Trophoblast cell (in vitro differentiated cells and primary cell): ENCODE data around the gene RHO.
A peak's percentile ranks its signal among the peaks of the same experiment; 100 is the strongest.

Experiments used
- DNase-seq, 2 donors: peaks; one replicate each; pipeline ENCODE4 v3.0.0-alpha.2; 2016
- H2AFZ ChIP-seq: 2 replicates; pipeline ENCODE4 v1.6.1; 2013; ENCODE audit warnings: low read length, moderate library complexity, mild to moderate bottlenecking; ENCODE audit not compliant: insufficient read depth, poor library complexity
- H2AK5ac ChIP-seq: 2 replicates; pipeline ENCODE4 v1.6.1; 2013; ENCODE audit warnings: mild to moderate bottlenecking, low read length
- H2BK120ac ChIP-seq: 2 replicates; pipeline ENCODE4 v1.6.1; 2013; ENCODE audit warnings: low read length, mild to moderate bottlenecking, moderate library complexity; ENCODE audit not compliant: insufficient read depth, poor library complexity
- H2BK12ac ChIP-seq: 2 replicates; pipeline ENCODE4 v1.6.1; 2013; ENCODE audit warnings: mild to moderate bottlenecking, low read length, moderate library complexity
- H2BK5ac ChIP-seq: 2 replicates; pipeline ENCODE4 v1.6.1; 2013; ENCODE audit warnings: low read length, low read depth, moderate library complexity, mild to moderate bottlenecking; ENCODE audit not compliant: poor library complexity
- H3K14ac ChIP-seq: 2 replicates; pipeline ENCODE4 v1.6.1; 2013; ENCODE audit warnings: mild to moderate bottlenecking, low read length
- H3K18ac ChIP-seq: 2 replicates; pipeline ENCODE4 v1.6.1; 2013; ENCODE audit warnings: mild to moderate bottlenecking, low read length
- H3K23ac ChIP-seq: 2 replicates; pipeline ENCODE4 v1.6.1; 2013; ENCODE audit warnings: low read length
- H3K27ac ChIP-seq: 2 replicates; pipeline ENCODE4 v1.5.1; 2013; ENCODE audit warnings: low read depth, mild to moderate bottlenecking, inconsistent platforms, low read length, moderate library complexity
- H3K27me3 ChIP-seq: 2 replicates; pipeline ENCODE4 v1.6.1; 2013; ENCODE audit warnings: inconsistent platforms, mild to moderate bottlenecking, low read length, moderate library complexity; ENCODE audit not compliant: insufficient read depth
- H3K36me3 ChIP-seq, 2 experiments: 1 replicate in 1 of 2; 2 replicates in 1 of 2; pipeline ENCODE4 v1.6.1; 2013; ENCODE audit warnings: low read length in 2 of 2, mild to moderate bottlenecking in 2 of 2, moderate library complexity in 1 of 2; ENCODE audit not compliant: insufficient read depth in 2 of 2, control insufficient read depth in 1 of 2
- H3K4ac ChIP-seq: 2 replicates; pipeline ENCODE4 v1.6.1; 2013; ENCODE audit warnings: low read depth, mild to moderate bottlenecking, low read length, moderate library complexity
- H3K4me1 ChIP-seq, 2 experiments: 1 replicate in 1 of 2; 2 replicates in 1 of 2; pipeline ENCODE4 v1.6.1; 2013; ENCODE audit warnings: low read length in 2 of 2, mild to moderate bottlenecking in 2 of 2, moderate library complexity in 1 of 2; ENCODE audit not compliant: insufficient read depth in 2 of 2, control insufficient read depth in 1 of 2
- H3K4me2 ChIP-seq: 2 replicates; pipeline ENCODE4 v1.6.1; 2013; ENCODE audit warnings: inconsistent platforms, mild to moderate bottlenecking, low read length, moderate library complexity
- H3K4me3 ChIP-seq: 2 replicates; pipeline ENCODE4 v1.5.1; 2013; ENCODE audit warnings: mild to moderate bottlenecking, low read depth, low read length, inconsistent platforms
- H3K79me1 ChIP-seq: one replicate; pipeline ENCODE4 v1.6.1; 2013; ENCODE audit warnings: low read length
- H3K79me2 ChIP-seq: 2 replicates; pipeline ENCODE4 v1.6.1; 2013; ENCODE audit warnings: low read length, mild to moderate bottlenecking; ENCODE audit not compliant: control insufficient read depth, insufficient read depth, poor library complexity
- H3K9ac ChIP-seq: 2 replicates; pipeline ENCODE4 v1.6.1; 2013; ENCODE audit warnings: mild to moderate bottlenecking, low read length
- H3K9me3 ChIP-seq: 2 replicates; pipeline ENCODE4 v1.6.1; 2013; ENCODE audit warnings: low read depth, mild to moderate bottlenecking, control low read depth, inconsistent platforms, low read length; ENCODE audit not compliant: insufficient read depth
- H4K12ac ChIP-seq: 2 replicates; pipeline ENCODE4 v1.6.1; 2013; ENCODE audit warnings: low read depth, mild to moderate bottlenecking, low read length, moderate library complexity
- H4K8ac ChIP-seq: 2 replicates; pipeline ENCODE4 v1.6.1; 2013; ENCODE audit warnings: low read depth, mild to moderate bottlenecking, low read length, moderate library complexity
- H4K91ac ChIP-seq: one replicate; pipeline ENCODE4 v1.6.1; 2013; ENCODE audit warnings: low read depth, mild to moderate bottlenecking, low read length, moderate library complexity
- WGBS: extraction: QIAGEN DNeasy Blood & Tissue Kit; methylation state at CpG from one replicate; pipeline ENCODE4 v1.1.7; 2013; ENCODE audit warnings: missing lambda C conversion rate; ENCODE audit not compliant: insufficient read length, insufficient coverage; ENCODE audit errors: extremely low coverage; 5-methylcytosine and 5-hydroxymethylcytosine counted together

Gene RHO

DNA sequence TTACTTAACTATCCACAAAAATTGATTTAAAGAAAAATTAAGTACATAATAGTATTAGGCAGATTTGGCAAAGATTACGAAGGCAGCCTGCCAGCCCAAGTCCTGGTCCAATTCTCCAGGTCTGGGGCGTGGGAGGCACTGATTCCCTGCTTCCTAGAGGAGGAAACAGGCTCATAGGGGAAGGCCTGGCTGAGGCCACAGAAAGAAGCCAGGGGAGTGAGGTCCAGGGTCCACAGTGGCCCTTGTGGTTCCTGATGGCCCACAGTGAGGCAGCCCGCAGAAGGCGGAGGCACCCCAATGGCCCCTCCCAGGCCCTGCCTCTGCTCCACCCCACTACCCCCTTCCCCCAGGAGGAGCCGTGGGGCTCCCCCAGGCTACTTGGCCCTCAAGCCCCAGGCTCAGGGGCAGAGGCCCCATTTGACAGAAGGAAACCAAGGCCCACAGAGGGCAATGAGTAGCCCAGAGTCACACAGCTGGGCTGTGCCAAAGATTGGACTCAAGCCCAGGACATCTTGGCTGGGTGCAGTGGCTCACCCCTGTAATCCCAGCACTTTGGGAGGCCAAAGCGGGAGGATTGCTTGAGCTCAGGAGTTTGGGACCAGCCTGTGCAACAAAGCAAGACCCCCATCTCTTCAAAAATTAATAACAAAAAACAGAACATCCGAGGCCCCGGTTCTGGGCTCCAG lies 35.6 kb downstream of the RHO start:
- no peak overlapping the region for H3K4me3 ChIP-seq
- no peaks in the 10 kb centered on the region for H3K9me3 ChIP-seq
- no peak overlapping the region for H3K9ac ChIP-seq
- no peaks in the 10 kb centered on the region for H3K79me2 ChIP-seq
- no peaks in the 10 kb centered on the region for H3K27me3 ChIP-seq
- H3K36me3 ChIP-seq = peaks cover 79 to 84% of the 10 kb centered on the region in 2 experiments
- no peak overlapping the region for H3K23ac ChIP-seq
- peak overlapping the region; percentile 22 for H3K14ac ChIP-seq
- H3K4me1 ChIP-seq = peaks cover 14 to 23% of the 10 kb centered on the region in 2 experiments
- no peak for DNase-seq
- WGBS = no CpG with 5 or more reads among the region's 8 CpGs
- H4K12ac ChIP-seq = no peak overlapping the region
- peak overlapping the region; percentile 56 for H2BK120ac ChIP-seq
- H3K4me2 ChIP-seq = no peak overlapping the region
- H4K91ac ChIP-seq = peak overlapping the region; percentile 73
- H2AK5ac ChIP-seq = peak overlapping the region; percentile 31
- peak overlapping the region; percentile 62 for H2BK5ac ChIP-seq
- no peak overlapping the region for H2BK12ac ChIP-seq
- H2AFZ ChIP-seq = no peak overlapping the region
- peak overlapping the region; percentile 51 for H4K8ac ChIP-seq
- H3K79me1 ChIP-seq = peaks cover 14% of the 10 kb centered on the region
- H3K27ac ChIP-seq = no peak overlapping the region
- H3K18ac ChIP-seq = no peak overlapping the region
- peak overlapping the region; percentile 48 for H3K4ac ChIP-seq

DNA sequence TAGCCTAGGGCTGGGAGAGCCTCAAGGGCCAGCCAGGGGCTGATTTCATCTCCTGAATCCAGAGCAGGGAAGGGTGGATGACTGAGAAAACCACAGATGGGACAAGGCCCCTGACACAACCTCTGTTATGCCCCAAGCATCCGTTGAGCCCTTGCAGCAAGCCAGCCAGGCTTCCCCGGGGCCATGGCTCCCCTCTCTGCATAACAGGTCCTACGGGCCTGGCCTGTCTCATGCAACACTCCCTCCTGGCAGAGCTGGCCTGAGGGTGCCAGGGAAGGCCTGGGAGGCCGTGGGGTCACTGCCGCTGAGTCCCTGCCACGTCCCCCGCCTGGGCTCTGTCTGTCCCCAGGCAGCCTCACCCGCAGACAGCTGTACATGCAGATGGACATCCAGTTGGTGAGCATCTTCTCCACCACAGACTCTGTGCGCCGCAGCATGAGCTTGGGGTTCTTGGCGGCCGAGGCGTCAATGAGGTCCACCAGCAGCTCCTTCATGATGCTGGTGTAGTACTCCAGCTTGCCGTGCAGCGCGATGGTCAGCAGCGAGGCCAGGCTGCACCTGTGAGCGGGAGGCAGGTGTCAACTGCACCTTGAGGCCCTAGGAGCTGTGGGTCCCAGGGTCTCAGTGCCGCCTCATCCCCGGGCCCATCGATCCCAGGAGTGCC lies 36.7 kb downstream of the RHO start:
- Histone ChIP-seq H4K8ac (no peak overlapping the region), H3K79me1 (peaks cover 14% of the 10 kb centered on the region), H3K4me2 (no peak overlapping the region), H3K27ac (peak overlapping the region; percentile 40), H2BK120ac (peak overlapping the region; percentile 24), H3K4me3 (no peak overlapping the region), H3K23ac (no peak overlapping the region), H3K9me3 (no peaks in the 10 kb centered on the region), H2AK5ac (no peak overlapping the region), H4K12ac (no peak overlapping the region), H3K27me3 (no peaks in the 10 kb centered on the region), H3K4me1 (peaks cover 14 to 20% of the 10 kb centered on the region in 2 experiments), H2AFZ (no peak overlapping the region), H3K14ac (peak overlapping the region; percentile 4), H3K79me2 (no peaks in the 10 kb centered on the region), H2BK12ac (no peak overlapping the region), H3K4ac (no peak overlapping the region), H3K18ac (peak overlapping the region; percentile 0), H4K91ac (peak overlapping the region; percentile 26), H3K9ac (no peak overlapping the region), H2BK5ac (peak overlapping the region; percentile 62), H3K36me3 (peaks cover 75 to 80% of the 10 kb centered on the region in 2 experiments)
- DNase-seq = peak in 1 of 2 donors; percentile 45
- no CpG with 5 or more reads among the region's 21 CpGs for WGBS

DNA sequence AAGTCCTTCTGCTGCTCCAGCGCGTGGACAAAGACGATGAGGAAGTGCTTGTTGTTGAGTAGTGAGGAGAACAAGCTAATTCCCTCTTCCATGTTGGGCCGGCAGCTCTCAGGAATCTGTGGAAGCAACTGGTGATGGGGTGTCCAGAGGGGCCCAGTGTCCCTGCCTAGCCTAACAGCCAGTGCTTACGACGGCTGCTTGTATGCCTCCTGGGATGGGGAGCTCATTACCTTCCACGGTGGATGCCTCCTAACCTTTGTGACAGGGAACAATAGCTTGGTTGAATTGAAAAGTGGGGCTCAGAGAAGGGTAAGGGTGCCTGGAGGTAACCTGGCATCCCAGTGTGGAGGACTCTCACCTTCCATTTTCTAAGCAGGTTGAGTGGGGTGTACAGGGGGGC lies 37.5 kb downstream of the RHO start:
- H3K14ac ChIP-seq = no peak overlapping the region
- no peaks in the 10 kb centered on the region for H3K9me3 ChIP-seq
- peaks cover 14% of the 10 kb centered on the region for H3K79me1 ChIP-seq
- no peak overlapping the region for H2AK5ac ChIP-seq
- no peaks in the 10 kb centered on the region for H3K27me3 ChIP-seq
- no peak overlapping the region for H3K18ac ChIP-seq
- no peak overlapping the region for H4K91ac ChIP-seq
- H4K12ac ChIP-seq = no peak overlapping the region
- H2BK12ac ChIP-seq = no peak overlapping the region
- no CpG with 5 or more reads among the region's 7 CpGs for WGBS
- H2BK120ac ChIP-seq = peak overlapping the region; percentile 24
- no peak overlapping the region for H3K23ac ChIP-seq
- H2BK5ac ChIP-seq = no peak overlapping the region
- H3K9ac ChIP-seq = no peak overlapping the region
- no peak overlapping the region for H3K4ac ChIP-seq
- H4K8ac ChIP-seq = no peak overlapping the region
- H3K4me2 ChIP-seq = no peak overlapping the region
- peaks cover 80 to 84% of the 10 kb centered on the region in 2 experiments for H3K36me3 ChIP-seq
- H3K79me2 ChIP-seq = no peaks in the 10 kb centered on the region
- peak overlapping the region; percentile 40 for H3K27ac ChIP-seq
- peaks cover 14 to 17% of the 10 kb centered on the region in 2 experiments for H3K4me1 ChIP-seq
- no peak overlapping the region for H3K4me3 ChIP-seq
- no peak overlapping the region for H2AFZ ChIP-seq
- no peak for DNase-seq

DNA sequence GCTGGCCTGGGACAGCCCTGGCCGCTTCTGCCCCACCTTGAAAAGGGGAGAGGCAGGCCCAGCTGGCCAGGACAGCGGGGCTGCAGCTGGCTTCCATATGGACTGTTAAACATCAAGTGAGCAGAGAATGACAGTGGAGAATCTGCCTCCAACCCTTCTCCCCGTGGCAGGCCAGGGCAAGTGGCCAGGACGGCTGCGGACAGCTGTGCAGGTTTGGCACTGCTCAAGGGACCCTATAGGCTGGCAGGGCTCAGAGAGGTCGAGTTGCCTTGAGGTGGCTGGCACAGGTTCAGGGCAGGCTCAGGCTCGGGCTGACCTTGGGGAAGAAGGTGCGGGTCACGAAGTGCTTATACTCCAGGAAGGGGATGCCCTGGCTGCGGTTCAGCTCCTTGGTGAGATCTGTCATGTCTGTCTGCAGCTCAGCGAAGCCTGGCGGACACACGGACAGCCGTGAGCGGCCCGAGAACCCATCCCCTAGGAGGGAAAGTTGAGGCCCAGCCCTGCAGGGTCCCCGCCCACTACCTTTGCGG lies 38.8 kb downstream of the RHO start:
- WGBS = no CpG with 5 or more reads among the region's 18 CpGs
- no peak overlapping the region for H3K27ac ChIP-seq

More for the DNA sequence above, 38.8 kb downstream of the RHO start:
- Histone ChIP-seq H3K9ac (no peak overlapping the region), H3K18ac (peak overlapping the region; percentile 21), H3K9me3 (no peaks in the 10 kb centered on the region), H3K4ac (no peak overlapping the region), H2BK120ac (no peak overlapping the region), H3K4me2 (no peak overlapping the region), H4K12ac (no peak overlapping the region), H4K91ac (peak overlapping the region; percentile 10), H3K14ac (no peak overlapping the region), H3K4me3 (no peak overlapping the region), H3K36me3 (peaks cover 83 to 85% of the 10 kb centered on the region in 2 experiments), H2BK5ac (no peak overlapping the region), H3K4me1 (peaks cover 12 to 14% of the 10 kb centered on the region in 2 experiments), H3K79me1 (peaks cover 12% of the 10 kb centered on the region), H2AK5ac (no peak overlapping the region), H2BK12ac (no peak overlapping the region), H3K23ac (no peak overlapping the region), H4K8ac (peak overlapping the region; percentile 5), H3K79me2 (no peaks in the 10 kb centered on the region), H2AFZ (no peak overlapping the region), H3K27me3 (no peaks in the 10 kb centered on the region)
- DNase-seq = no peak
